HFF-Myc (cell line): ENCODE results near the gene BRI3BP.

Source experiments
- DNase-seq: peaks from one replicate; pipeline ENCODE4 v3.0.0-alpha.2; 2011; ENCODE audit warnings: low read depth; ENCODE audit errors: extremely low read depth
- H3K4me3 ChIP-seq: replicated peaks from 2 replicates; pipeline ENCODE4 v1.5.1; 2011; ENCODE audit warnings: low read depth, mild to moderate bottlenecking, control low read depth, low read length
- TF ChIP-seq, protein P1 (sequence below): IDR thresholded peaks from 2 replicates; pipeline ENCODE4 v1.5.1; 2012; ENCODE audit warnings: mild to moderate bottlenecking, low read depth, low read length, control low read depth; ENCODE audit errors: missing control alignments

The BRI3BP gene

DNA sequence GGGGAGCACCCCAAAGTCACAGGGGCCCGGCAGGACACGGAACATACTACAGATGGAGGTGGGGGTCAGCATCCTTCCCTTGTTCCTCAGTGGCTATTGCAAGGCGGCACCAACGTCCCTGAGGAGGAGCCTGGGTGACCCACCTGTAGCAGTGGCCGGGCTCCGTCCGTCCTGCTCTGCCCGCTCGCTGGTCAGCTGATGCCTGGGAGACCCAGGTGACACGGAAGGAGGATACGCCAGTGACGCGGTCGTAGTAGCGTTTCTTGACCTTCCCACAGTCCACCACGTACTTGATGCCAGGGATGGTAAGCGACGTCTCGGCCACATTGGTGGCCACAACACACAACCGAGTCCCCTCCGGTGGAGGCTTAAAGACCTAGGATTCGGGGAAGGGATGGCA, 29.2 kb upstream of the BRI3BP start:
- TF ChIP-seq, protein P1, sequence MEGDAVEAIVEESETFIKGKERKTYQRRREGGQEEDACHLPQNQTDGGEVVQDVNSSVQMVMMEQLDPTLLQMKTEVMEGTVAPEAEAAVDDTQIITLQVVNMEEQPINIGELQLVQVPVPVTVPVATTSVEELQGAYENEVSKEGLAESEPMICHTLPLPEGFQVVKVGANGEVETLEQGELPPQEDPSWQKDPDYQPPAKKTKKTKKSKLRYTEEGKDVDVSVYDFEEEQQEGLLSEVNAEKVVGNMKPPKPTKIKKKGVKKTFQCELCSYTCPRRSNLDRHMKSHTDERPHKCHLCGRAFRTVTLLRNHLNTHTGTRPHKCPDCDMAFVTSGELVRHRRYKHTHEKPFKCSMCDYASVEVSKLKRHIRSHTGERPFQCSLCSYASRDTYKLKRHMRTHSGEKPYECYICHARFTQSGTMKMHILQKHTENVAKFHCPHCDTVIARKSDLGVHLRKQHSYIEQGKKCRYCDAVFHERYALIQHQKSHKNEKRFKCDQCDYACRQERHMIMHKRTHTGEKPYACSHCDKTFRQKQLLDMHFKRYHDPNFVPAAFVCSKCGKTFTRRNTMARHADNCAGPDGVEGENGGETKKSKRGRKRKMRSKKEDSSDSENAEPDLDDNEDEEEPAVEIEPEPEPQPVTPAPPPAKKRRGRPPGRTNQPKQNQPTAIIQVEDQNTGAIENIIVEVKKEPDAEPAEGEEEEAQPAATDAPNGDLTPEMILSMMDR: no peak

DNA sequence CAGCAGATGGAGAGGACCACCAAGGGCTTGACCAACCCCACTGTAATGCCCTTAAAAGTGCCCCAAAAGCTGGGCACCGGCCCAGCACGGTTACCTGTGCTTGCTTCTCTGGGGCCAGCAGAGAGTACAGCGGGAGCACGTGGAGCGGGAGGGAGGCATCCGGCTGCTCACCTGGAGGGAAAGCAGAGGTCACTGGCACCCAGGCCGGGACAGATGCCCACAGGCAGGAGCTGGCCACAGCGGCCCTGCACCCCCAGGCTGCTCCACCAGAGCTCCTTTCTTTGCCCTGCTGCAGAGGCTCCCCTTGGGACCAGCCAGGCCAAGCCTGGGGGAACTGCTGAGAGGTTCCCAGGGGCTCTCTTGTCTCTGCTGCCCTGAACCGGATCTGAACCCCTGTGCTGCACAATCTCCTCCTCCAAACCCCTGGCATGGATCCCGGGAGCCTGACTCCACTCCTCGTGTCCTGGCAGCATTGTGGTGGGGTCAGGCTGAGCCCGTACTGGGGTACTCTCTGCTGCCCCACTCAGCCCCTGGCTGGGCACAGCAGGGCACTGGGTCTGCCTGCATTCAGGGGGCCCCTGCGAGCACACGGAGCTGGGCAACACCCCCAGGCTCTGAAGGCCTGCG, 28.5 kb upstream of the BRI3BP start:
- TF ChIP-seq, protein P1: no peak
- H3K4me3 ChIP-seq: no peak overlapping the region
- DNase-seq: no peak

More for the DNA sequence above, 29.2 kb upstream of the BRI3BP start:
- no peak overlapping the region for H3K4me3 ChIP-seq
- DNase-seq: no peak

DNA sequence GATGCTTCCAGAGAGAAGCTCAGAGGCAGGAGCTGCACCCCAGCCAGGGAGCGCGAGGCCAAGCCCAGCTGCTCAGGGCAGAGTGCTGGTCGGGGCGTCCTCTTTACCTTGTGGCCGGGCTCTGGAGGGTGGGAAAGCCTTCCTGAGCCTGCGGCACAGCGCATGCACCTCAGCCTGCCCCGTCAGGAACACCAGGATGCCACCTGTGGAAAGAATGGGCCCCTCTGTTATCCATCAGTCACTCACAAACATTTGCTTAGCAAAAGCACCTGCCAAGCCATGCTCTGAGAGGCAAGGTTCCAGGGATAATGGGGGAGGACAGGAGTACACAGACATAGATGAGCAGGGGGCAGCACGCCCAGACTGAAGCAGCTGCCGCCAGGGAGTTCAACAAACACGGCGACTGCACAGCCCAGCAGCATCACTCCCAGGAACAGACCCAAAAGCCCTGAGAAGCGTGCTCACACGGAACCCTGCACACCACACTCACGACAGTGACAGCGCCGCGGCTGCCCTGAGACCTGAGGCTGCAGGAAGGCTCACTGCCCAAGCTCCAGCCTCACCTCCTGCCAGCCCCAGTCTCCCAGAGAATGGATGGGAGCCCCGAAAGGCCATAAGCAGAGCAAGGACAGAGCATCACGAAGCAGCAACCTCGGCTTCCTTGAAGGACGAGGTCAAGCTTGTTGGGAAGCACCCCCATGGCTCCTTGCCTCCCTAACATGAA, 26.3 kb upstream of the BRI3BP start:
- H3K4me3 ChIP-seq: no peak overlapping the region
- DNase-seq: no peak
- TF ChIP-seq, protein P1: no peak

DNA sequence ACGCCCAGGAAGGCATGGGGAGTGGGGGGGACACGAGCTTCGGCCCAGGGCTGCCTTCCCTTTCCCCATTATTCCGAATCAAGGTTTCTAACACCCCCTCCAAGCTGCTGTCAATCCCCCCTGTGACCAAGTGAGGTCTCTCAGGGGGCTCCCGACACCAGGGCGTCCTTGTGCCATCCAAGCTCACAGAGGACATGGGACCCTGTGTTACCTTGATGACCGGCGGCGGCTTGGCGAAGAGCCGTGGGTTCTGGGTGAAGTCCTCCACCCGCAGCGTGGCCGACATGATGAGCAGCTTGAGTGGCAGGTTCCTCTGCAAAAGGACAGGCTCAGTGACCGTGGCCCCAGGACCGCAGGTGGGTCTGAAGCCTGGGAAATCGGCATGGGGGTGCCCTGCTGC, 24.8 kb upstream of the BRI3BP start:
- no peak overlapping the region for H3K4me3 ChIP-seq
- TF ChIP-seq, protein P1: no peak
- no peak for DNase-seq

DNA sequence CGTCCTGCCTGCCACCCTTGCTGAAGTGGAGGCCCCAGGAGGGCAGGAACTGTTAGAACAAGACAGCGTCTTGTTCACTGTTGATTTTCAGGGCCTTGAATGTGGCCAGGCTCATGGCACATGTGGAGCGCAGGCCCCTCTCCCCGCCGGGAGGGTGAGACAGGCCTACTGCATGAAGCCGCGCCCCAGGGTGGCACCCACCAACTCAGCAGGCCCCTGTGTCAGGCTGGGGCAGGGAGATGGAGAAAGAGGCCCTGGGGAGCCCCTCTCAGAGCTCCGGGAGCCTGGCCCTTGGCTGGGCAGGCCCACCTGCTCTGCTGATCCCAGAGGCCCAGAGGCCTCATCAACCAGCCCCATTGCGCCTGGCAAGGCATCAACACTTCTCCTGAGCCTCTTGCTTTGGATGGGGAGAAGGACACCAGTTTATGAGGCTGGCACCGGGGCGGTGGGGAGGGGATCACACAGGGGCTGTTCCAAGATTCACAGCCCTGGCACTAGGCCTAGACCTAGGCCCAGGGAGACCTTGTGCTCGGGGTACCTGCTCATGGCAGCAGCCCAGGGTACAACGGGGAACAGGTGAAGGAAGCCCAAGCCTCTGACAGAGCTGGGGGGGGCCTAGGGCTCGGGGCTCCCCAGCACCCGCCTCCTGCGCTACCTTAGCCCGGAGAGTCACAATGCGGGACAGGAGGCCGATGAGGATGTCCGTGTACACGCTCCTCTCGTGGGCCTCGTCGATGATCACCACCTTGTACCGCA, 22.6 kb upstream of the BRI3BP start:
- TF ChIP-seq, protein P1: no peak
- no peak for DNase-seq
- H3K4me3 ChIP-seq: no peak overlapping the region

DNA sequence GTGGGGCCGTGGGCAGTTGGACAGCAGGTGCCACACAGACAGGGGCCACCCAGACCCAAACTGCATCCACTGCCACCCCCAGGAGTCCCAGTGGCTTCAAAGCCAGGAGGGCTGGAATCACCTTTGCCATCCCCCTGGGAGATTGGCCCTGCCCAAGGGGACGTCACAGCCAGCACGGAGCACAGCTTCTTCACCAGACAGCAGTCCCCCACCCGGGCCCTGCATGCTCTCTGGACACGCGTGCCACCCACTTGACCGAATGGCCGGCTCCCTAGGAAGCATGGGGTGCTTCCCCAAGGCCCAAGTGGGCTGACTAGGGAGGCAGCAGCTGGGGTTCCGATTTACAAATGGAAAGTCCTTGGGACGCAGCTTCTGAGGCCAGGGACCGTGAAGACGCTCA, 21.8 kb upstream of the BRI3BP start:
- no peak overlapping the region for H3K4me3 ChIP-seq
- DNase-seq: no peak
- TF ChIP-seq, protein P1: no peak
